Measurements from ENCODE around the gene LRRC71. TPM values are rescaled to one million over a fixed set of nuclear protein-coding genes. Genes with fewer than 3 reads are reported as not detected.
A peak's percentile ranks its signal among the peaks of the same experiment; 100 is the strongest.

LRRC71 gene
- total RNA-seq, 1 donor from 2014 or later, result not detected

DNA sequence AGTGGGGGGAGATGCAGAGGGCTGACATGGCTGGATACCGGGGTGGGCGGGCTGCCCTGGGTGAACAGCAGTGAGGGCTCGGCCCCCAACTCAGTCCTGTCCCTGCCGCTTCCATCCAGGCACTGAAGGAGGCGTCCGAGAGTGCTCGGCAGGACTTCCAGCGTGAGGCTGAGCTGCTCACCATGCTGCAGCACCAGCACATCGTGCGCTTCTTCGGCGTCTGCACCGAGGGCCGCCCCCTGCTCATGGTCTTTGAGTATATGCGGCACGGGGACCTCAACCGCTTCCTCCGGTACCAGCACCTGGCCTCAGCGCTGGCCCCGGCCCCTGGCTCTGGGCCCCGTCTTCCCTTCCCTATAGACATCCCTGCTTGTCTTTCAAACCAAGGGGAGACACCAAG lies 44.2 kb upstream of the LRRC71 start:
- TF ChIP-seq, protein P1, sequence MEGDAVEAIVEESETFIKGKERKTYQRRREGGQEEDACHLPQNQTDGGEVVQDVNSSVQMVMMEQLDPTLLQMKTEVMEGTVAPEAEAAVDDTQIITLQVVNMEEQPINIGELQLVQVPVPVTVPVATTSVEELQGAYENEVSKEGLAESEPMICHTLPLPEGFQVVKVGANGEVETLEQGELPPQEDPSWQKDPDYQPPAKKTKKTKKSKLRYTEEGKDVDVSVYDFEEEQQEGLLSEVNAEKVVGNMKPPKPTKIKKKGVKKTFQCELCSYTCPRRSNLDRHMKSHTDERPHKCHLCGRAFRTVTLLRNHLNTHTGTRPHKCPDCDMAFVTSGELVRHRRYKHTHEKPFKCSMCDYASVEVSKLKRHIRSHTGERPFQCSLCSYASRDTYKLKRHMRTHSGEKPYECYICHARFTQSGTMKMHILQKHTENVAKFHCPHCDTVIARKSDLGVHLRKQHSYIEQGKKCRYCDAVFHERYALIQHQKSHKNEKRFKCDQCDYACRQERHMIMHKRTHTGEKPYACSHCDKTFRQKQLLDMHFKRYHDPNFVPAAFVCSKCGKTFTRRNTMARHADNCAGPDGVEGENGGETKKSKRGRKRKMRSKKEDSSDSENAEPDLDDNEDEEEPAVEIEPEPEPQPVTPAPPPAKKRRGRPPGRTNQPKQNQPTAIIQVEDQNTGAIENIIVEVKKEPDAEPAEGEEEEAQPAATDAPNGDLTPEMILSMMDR (IDR thresholded peaks at IDR 0.05; ENCODE audit: insufficient read depth, low read length, severe bottlenecking), result peak; percentile 43
- DNase-seq (ENCODE audit: low read depth) (no peak), FAIRE-seq (no peak)
- Histone ChIP-seq H3K36me3 (ENCODE audit: control insufficient read depth, insufficient read depth, low read length) (no peaks in the 10 kb centered on the region), H3K4me3 (ENCODE audit: low read depth, low read length) (no peak overlapping the region), H3K27me3 (ENCODE audit: control insufficient read depth, insufficient read depth, low read length) (peaks cover 37% of the 10 kb centered on the region)

DNA sequence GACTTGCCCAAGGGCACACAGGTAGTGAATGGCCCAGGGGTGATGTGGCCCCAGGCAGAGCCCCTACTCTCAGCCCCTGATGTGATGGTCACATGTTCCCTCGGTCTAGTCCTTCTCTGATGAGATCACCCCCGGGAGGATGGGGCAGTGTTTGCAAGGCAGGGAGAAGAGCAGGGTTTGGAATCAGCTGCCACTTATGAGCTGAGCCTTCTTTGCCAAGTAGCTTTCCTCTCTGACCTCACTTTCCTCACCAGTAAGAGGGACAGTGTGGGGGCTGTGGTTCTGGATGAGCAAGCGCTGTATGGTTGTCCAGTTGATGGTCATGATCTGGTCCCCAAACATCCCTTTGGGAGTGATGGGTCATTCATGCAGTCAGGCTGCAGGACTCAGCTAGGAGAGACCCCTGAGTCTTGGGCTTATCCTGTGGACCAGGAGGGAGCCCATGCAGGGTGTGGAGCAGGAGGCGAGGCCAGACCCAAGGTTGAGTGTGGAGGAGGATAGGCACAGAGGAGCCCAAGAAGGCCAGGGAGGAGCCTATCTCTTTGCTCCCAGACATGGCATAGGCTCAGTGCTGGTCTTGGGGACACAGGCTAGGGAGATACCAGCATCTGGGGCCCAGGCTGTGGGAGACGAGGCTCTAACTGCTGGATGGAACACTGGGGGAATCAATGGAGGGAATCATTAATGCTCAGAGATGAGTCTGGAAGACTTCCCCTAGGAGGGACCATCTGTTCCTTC lies 42.8 kb upstream of the LRRC71 start:
- no peak overlapping the region for H3K4me3 ChIP-seq (ENCODE audit: low read depth, low read length)
- peak; percentile 36 for FAIRE-seq
- no peaks in the 10 kb centered on the region for H3K36me3 ChIP-seq (ENCODE audit: control insufficient read depth, insufficient read depth, low read length)
- peaks cover 44% of the 10 kb centered on the region for H3K27me3 ChIP-seq (ENCODE audit: control insufficient read depth, insufficient read depth, low read length)
- TF ChIP-seq, protein P1 (IDR thresholded peaks at IDR 0.05; ENCODE audit: insufficient read depth, low read length, severe bottlenecking), result no peak
- no peak for DNase-seq (ENCODE audit: low read depth)

DNA sequence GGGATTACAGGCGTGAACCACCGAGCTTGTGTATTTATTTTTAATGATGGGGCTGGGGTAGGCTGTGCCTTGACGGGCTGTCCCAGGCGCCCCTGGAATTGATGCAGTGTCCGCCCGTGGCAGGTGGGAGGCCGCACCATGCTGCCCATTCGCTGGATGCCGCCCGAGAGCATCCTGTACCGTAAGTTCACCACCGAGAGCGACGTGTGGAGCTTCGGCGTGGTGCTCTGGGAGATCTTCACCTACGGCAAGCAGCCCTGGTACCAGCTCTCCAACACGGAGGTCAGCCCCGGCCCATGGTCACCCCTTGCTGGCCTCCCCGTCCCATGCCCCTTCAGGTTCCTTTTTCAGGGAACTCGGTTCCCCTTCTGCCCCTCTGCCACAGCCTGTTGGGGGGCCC lies 40.6 kb upstream of the LRRC71 start:
- DNase-seq (ENCODE audit: low read depth) (no peak), FAIRE-seq (no peak)
- no peaks in the 10 kb centered on the region for H3K36me3 ChIP-seq (ENCODE audit: control insufficient read depth, insufficient read depth, low read length)
- H3K27me3 ChIP-seq (ENCODE audit: control insufficient read depth, insufficient read depth, low read length), result peaks cover 41% of the 10 kb centered on the region
- TF ChIP-seq, protein P1 (IDR thresholded peaks at IDR 0.05; ENCODE audit: insufficient read depth, low read length, severe bottlenecking), result no peak
- H3K4me3 ChIP-seq (ENCODE audit: low read depth, low read length), result no peak overlapping the region

DNA sequence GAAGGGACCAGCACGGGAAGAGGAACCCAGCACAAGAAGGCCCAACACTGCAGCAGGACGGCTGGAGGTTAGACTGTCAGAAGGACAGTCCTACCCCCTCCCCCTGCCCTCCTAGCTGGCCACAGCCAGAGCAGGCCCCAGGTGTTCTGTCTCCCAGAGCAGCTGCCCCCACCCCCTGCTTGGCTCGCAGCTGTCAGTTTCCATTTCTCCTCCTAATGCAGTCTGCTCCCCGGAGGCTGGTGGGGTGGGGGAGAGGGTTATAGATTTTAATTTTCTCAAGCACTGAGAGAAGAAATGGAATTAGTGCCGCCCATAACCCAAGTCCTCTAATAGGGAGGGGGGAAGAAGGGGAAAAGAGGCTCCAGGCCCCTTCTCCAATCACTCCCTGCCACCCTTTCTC lies 40.0 kb upstream of the LRRC71 start:
- H3K36me3 ChIP-seq (ENCODE audit: control insufficient read depth, insufficient read depth, low read length), result no peaks in the 10 kb centered on the region
- no peak overlapping the region for H3K4me3 ChIP-seq (ENCODE audit: low read depth, low read length)
- peaks cover 41% of the 10 kb centered on the region for H3K27me3 ChIP-seq (ENCODE audit: control insufficient read depth, insufficient read depth, low read length)
- DNase-seq (ENCODE audit: low read depth), result no peak
- no peak for FAIRE-seq
- TF ChIP-seq, protein P1 (IDR thresholded peaks at IDR 0.05; ENCODE audit: insufficient read depth, low read length, severe bottlenecking), result no peak

DNA sequence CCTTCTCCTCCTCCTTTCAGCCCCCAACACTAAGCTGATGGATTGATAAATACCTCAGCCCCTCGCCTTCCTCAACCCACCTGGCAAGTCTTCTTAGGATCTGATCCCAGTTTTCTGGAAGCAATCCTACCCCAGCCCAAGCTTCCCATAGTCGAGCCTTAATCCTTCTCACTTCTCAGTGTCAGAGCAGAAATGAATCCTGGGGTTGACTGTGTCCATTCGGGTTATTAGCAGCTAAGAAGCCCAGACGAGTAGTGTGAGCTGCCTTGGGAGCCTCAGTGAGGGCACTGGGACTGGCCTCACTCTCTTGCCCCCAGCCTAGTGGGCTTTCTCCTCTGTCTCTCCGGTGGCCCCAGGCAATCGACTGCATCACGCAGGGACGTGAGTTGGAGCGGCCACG lies 39.3 kb upstream of the LRRC71 start:
- peaks cover 36% of the 10 kb centered on the region for H3K27me3 ChIP-seq (ENCODE audit: control insufficient read depth, insufficient read depth, low read length)
- no peak for FAIRE-seq

More for the DNA sequence above, 39.3 kb upstream of the LRRC71 start:
- no peaks in the 10 kb centered on the region for H3K36me3 ChIP-seq (ENCODE audit: control insufficient read depth, insufficient read depth, low read length)
- no peak overlapping the region for H3K4me3 ChIP-seq (ENCODE audit: low read depth, low read length)
- TF ChIP-seq, protein P1 (IDR thresholded peaks at IDR 0.05; ENCODE audit: insufficient read depth, low read length, severe bottlenecking), result no peak
- DNase-seq (ENCODE audit: low read depth), result no peak
